Measurements from ENCODE around the gene CYP51A1.

GRCh38 chr7:92075455-92076158 is 58.7 kb downstream of the CYP51A1 start:
- no peak for TF ChIP-seq POLR2A (IDR thresholded peaks at IDR 0.05)
- no peak for TF ChIP-seq CTCF (IDR thresholded peaks at IDR 0.05)
